GM18520 (cell line): ENCODE data around the gene NNT.
"Not testable (repeated sequence)": the region's sequence is repeated elsewhere in the genome, so short reads cannot be mapped to it uniquely, and the experiment has no call there.

Source experiments
- ATAC-seq: cut with Tn5 transposase; IDR thresholded peaks from one replicate; pipeline ENCODE4 v1.9.1; 2021; ENCODE audit not compliant: unreplicated experiment

The NNT gene

GRCh38 chr5:43663916-43664315 lies 60.9 kb downstream of the NNT start:
- ATAC-seq = no peak

- ATAC-seq = no peak
Measured at GRCh38 chr5:43664501-43665040, 61.6 kb downstream of the NNT start.

- ATAC-seq = not testable (repeated sequence)
Measured at GRCh38 chr5:43665749-43666148, 62.8 kb downstream of the NNT start.

GRCh38 chr5:43666728-43667127 lies 63.7 kb downstream of the NNT start:
- not testable (repeated sequence) for ATAC-seq

- ATAC-seq = not testable (repeated sequence)
Measured at GRCh38 chr5:43667379-43667778, 64.4 kb downstream of the NNT start.

GRCh38 chr5:43674536-43674935 lies 71.6 kb downstream of the NNT start:
- no peak for ATAC-seq

GRCh38 chr5:43675357-43675756 lies 72.4 kb downstream of the NNT start:
- no peak for ATAC-seq

- no peak for ATAC-seq
Measured at GRCh38 chr5:43676083-43676840, 73.3 kb downstream of the NNT start.

GRCh38 chr5:43677253-43677652 lies 74.3 kb downstream of the NNT start:
- no peak for ATAC-seq

- no peak for ATAC-seq
Measured at GRCh38 chr5:43679214-43679613, 76.2 kb downstream of the NNT start.

- ATAC-seq = no peak
Measured at GRCh38 chr5:43680286-43680685, 77.3 kb downstream of the NNT start.

- ATAC-seq = no peak
Measured at GRCh38 chr5:43683884-43684471, 81.0 kb downstream of the NNT start.

- no peak for ATAC-seq
Measured at GRCh38 chr5:43685252-43685950, 82.4 kb downstream of the NNT start.

GRCh38 chr5:43687275-43687674 lies 84.3 kb downstream of the NNT start:
- ATAC-seq = no peak

- no peak for ATAC-seq
Measured at GRCh38 chr5:43691275-43691674, 88.3 kb downstream of the NNT start.

- ATAC-seq = no peak
Measured at GRCh38 chr5:43691893-43692292, 88.9 kb downstream of the NNT start.

- ATAC-seq = no peak
Measured at GRCh38 chr5:43693411-43693810, 90.4 kb downstream of the NNT start.

GRCh38 chr5:43694027-43694426 lies 91.0 kb downstream of the NNT start:
- no peak for ATAC-seq

- ATAC-seq = not testable (repeated sequence)
Measured at GRCh38 chr5:43696444-43696843, 93.5 kb downstream of the NNT start.

GRCh38 chr5:43699910-43700309 lies 96.9 kb downstream of the NNT start:
- ATAC-seq = no peak

GRCh38 chr5:43700601-43701000 lies 97.6 kb downstream of the NNT start:
- no peak for ATAC-seq

GRCh38 chr5:43701227-43701626 lies 98.2 kb downstream of the NNT start:
- no peak for ATAC-seq
